GM12878 (cell line): ENCODE measurements around the gene PHF20.

Experiments used
- POLR2AphosphoS2 ChIP-seq: IDR thresholded peaks from 2 replicates; pipeline ENCODE4 v1.6.1; 2011; ENCODE audit warnings: low read depth, mild to moderate bottlenecking, low read length, improper control_type of control experiment, moderate library complexity
- RAD21 ChIP-seq: IDR thresholded peaks from 2 replicates; pipeline ENCODE4 v1.6.1; 2011; ENCODE audit warnings: mild to moderate bottlenecking, low read depth, low read length, moderate library complexity; ENCODE audit not compliant: insufficient read depth
- TBL1XR1 ChIP-seq: IDR thresholded peaks from 2 replicates; pipeline ENCODE4 v1.6.1; 2012; ENCODE audit warnings: low read depth, low read length, improper control_type of control experiment

GRCh38 chr20:35888657-35889056 lies 116.8 kb downstream of the PHF20 start:
- TF ChIP-seq POLR2AphosphoS2 (no peak), TBL1XR1 (no peak), RAD21 (no peak)
